ENCODE data around the gene LIF.

LIF gene

GRCh38 chr22:30239488-30240405 lies 6.8 kb downstream of the LIF start:
- Histone ChIP-seq H3K27ac (ENCODE audit: extremely low read depth, low read depth, low read length) (no peak overlapping the region), H3K9me3 (ENCODE audit: control insufficient read depth, insufficient read depth, low read depth, low read length) (no peaks in the 10 kb centered on the region), H3K4me1 (ENCODE audit: control insufficient read depth, insufficient read depth, low read length) (no peaks in the 10 kb centered on the region), H3K36me3 (ENCODE audit: control insufficient read depth in 2 of 2, insufficient read depth in 1 of 2, low read length in 2 of 2) (peaks cover 0 to 29% of the 10 kb centered on the region in 2 experiments; a peak in 1 of 3 replicates), H3K4me3 (ENCODE audit: low read depth, low read length) (no peak overlapping the region)
- no peak for TF ChIP-seq ZNF155 (tag by site-specific recombination; IDR thresholded peaks at IDR 0.05)
- TF ChIP-seq ZNF214 (tag by site-specific recombination; IDR thresholded peaks at IDR 0.05; ENCODE audit: borderline replicate concordance): no peak
- TF ChIP-seq KLF10 (tag by site-specific recombination; IDR thresholded peaks at IDR 0.05): no peak
- TF ChIP-seq ZNF302 (tag by site-specific recombination; IDR thresholded peaks at IDR 0.05; ENCODE audit: low read depth): no peak
- no peak for TF ChIP-seq PBX3 (CRISPR knock-in tag; IDR thresholded peaks at IDR 0.05)
- ChIA-PET POLR2A (no interaction called here), CTCF (interaction anchor here (0.6 to 1.4 kb wide), 4 partner anchors 23 to 131 kb away, joined by 3 to 4 read pairs (median 3); no protein-coding TSS in a partner anchor)

- ChIA-PET POLR2A (no interaction called here), CTCF (interaction anchor here (0.6 to 4.2 kb wide), 8 partner anchors 11 to 131 kb away, joined by 3 to 19 read pairs (median 3); no protein-coding TSS in a partner anchor)
- TF ChIP-seq ZFHX2 (tag by site-specific recombination; conservative IDR thresholded peaks at IDR 0.05) (0 out of 2 replicates have a peak, but pooled peaks have one; percentile 23), ZNF354C (tag by site-specific recombination; IDR thresholded peaks at IDR 0.05; ENCODE audit: borderline replicate concordance, low read depth) (no peak), ZBTB10 (tag by site-specific recombination; IDR thresholded peaks at IDR 0.05) (no peak), ZNF341 (tag by site-specific recombination; IDR thresholded peaks at IDR 0.05; ENCODE audit: low read depth) (0 out of 2 replicates have a peak, but pooled peaks have one; percentile 17), SP2 (tag by site-specific recombination; IDR thresholded peaks at IDR 0.05) (peak; percentile 38; the same call in 1 of the 2 replicates), ZNF843 (tag by site-specific recombination; IDR thresholded peaks at IDR 0.05) (no peak), ZNF549 (tag by site-specific recombination; IDR thresholded peaks at IDR 0.05) (no peak), ZNF548 (tag by site-specific recombination; IDR thresholded peaks at IDR 0.05) (no peak), ZBTB44 (tag by site-specific recombination; IDR thresholded peaks at IDR 0.05) (no peak), KLF1 (tag by site-specific recombination; IDR thresholded peaks at IDR 0.05) (peak; percentile 88), ZNF777 (tag by site-specific recombination; IDR thresholded peaks at IDR 0.05; ENCODE audit: borderline replicate concordance) (no peak), KLF17 (tag by site-specific recombination; IDR thresholded peaks at IDR 0.05) (peak; percentile 38; the same call in 1 of the 2 replicates), ZNF248 (tag by site-specific recombination; IDR thresholded peaks at IDR 0.05) (no peak), ZNF221 (tag by site-specific recombination; IDR thresholded peaks at IDR 0.05; ENCODE audit: borderline replicate concordance) (no peak), GLIS1 (tag by site-specific recombination; IDR thresholded peaks at IDR 0.05) (peak; percentile 77)
- H3K9me3 ChIP-seq (ENCODE audit: control insufficient read depth, insufficient read depth, low read depth, low read length): no peaks in the 10 kb centered on the region
- no peaks in the 10 kb centered on the region for H3K4me1 ChIP-seq (ENCODE audit: control insufficient read depth, insufficient read depth, low read length)
- peaks cover 0 to 20% of the 10 kb centered on the region in 2 experiments; a peak in 1 of 3 replicates for H3K36me3 ChIP-seq (ENCODE audit: control insufficient read depth in 2 of 2, insufficient read depth in 1 of 2, low read length in 2 of 2)
- H3K4me3 ChIP-seq (ENCODE audit: low read depth, low read length): no peak overlapping the region
- no peak overlapping the region for H3K27ac ChIP-seq (ENCODE audit: extremely low read depth, low read depth, low read length)
These were observed 7.7 kb downstream of the LIF start for GRCh38 chr22:30238661-30239487.

All from HEK293 (cell line).